Measurements from ENCODE around the gene DNAH9.

DNAH9 gene

DNA sequence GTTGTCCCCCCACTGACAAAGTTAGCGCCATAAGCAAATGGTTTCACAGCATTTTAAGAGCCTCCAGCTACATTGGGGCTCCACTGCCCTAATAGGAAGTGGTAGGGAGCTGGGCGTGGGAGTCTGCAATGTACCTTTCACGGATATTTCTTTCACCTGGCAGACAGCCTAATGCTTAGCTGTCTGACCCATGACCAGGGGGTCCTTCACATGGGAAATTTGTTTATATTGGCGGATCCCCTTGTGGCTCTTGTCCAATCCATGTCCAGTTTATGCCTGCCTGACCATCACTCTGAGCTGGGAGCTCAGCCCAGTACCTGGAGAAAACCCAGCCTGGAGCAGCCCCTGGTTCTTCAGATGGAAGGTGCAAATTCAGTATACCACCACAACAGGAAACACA lies 254.0 kb downstream of the DNAH9 start:
- no peak for DNase-seq (ENCODE audit: low spot score)

DNA sequence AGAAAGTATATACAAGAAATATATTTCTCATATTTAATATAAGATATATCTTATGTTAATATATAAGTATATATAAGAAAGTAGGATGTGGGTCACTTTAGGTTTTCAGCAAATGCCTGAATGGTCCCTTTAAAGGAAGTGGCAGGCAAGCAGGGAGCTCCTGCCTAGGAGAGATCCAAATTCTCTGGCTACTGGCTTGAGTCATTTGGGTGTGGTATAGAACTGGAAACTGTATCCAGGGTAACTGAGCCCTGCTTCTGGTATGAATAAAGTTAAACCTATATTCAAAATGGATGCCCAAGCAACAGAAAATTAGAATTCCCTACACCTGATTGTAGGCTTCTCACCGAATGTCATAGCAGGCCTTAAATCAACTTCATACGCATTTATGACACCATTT lies 254.6 kb downstream of the DNAH9 start:
- DNase-seq (ENCODE audit: low spot score), result no peak

DNA sequence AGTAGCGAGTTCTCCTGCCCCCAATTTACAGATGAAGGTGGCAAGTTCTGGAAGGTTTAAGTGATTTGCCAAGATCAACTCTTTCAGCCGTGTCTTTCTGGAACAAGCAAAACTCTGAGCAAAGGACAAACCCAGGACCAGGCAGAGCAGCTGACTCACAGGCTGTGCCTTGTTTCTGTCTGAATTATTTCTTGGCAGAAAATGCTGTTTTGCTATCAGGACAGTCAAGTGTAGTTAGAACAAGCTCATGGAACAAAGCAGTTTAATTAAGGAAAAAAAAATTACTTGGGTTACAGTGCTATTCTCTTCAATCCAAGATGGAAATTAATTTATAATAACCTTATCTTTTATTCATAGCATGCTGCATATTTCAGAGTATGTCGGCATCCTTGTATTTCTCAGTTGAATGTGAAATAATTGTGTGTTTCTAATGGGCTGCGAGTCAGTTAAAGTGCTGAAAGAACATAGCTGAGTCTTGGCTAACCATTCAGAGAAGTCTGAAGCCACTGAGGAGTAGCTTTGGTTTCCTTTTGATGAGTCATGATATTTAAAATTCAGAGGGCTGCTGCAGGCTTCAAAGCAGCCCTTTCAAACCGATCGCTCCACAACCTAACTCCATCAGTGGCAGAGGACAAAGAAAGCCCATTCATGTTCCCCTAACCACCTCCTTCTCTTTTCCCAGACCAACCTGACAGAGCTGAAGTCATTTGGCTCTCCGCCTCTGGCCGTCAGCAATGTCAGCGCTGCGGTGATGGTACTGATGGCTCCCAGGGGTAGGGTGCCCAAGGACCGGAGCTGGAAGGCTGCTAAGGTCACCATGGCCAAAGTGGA lies 255.3 kb downstream of the DNAH9 start:
- no peak for DNase-seq (ENCODE audit: low spot score)

DNA sequence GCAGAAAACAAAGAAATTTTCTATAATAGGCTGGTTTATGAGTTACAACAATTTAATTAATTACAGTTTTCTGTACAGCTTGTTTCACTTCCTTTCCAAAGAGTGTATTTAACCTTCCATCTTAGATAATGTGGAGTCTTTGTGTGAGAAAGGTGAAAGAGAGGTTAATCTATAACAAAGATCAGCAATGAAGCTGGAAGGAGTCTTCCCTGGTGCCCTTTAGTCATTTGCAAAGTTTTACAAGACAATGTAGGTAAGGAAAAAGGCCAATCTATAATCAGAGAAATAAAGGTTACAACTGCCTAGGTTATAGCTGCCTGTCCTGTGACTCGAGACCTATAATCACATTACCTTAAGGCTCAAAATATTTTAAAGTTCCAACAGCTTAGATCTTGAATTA lies 257.0 kb downstream of the DNAH9 start:
- no peak for DNase-seq (ENCODE audit: low spot score)

DNA sequence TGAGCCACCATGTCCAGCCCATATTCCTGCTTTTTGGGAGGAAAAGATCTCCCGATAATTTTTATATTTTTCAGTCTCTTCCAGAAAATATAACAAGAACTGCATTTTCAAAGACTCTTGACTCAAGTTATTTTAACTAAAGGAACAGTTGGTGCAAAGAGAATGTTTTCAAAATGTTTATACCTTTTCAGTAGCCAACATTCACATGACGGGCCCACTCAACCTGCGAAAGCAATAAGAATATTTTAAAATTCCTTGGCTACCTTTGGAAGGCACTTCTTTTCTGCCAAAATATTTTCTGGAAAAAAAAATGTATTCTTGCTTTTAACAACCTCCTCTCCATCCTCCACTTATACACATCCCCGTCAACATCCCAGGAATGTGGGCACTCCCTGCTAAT lies 258.7 kb downstream of the DNAH9 start:
- no peak for DNase-seq (ENCODE audit: low spot score)

DNA sequence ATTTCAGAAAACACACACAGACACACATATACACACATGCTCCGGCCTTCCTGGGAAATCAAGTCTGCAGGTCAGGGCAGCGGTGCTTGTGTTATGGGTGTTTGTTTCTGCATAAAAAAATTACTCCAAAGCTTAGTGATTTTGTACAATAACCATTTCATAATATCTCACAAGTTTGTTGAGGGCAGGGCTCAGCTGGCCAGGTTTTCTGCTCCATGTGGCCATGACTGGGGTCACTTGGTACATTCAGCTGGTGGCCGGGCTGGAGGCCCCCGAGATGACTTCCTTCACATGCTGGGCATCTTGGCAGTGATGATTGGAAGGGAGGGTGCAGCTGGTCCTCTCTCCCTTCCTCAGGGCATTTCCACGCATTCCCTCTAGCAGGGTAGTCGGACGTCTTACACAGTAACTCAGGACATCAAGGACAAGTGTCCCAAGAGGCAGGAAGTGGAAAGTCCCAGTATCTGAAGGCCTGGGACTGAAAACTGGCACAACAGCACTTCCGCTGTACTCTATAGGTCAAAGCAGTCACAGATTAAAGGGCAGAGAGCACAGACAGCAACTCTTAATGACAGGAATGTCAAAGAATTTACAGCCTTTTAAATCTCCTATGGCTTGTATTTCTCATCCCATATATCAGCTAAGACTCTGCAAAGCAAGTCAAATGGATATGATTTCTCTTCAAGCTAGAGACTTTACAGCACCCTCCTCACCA lies 271.6 kb downstream of the DNAH9 start:
- no peak for DNase-seq (ENCODE audit: low spot score)

DNA sequence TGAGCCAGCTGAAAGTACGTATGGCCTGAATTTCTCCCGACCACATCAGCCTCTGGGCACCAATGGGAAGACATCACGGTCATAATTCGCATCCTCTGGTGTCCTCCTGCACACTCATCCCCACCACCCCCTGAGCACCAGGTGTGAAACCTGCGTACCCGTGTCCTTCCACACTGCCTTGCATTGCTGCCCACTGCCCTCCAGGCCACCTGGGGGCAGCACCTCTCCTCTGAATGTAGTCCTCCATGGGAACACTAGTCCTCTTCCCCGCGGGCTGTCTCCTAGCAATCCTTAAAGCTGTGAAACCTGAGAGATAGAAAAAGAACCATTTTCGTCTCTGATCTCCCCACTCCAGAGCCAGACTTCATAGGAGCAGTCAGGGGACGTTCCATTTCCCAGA lies 273.5 kb downstream of the DNAH9 start:
- DNase-seq (ENCODE audit: low spot score), result peak; percentile 9

DNA sequence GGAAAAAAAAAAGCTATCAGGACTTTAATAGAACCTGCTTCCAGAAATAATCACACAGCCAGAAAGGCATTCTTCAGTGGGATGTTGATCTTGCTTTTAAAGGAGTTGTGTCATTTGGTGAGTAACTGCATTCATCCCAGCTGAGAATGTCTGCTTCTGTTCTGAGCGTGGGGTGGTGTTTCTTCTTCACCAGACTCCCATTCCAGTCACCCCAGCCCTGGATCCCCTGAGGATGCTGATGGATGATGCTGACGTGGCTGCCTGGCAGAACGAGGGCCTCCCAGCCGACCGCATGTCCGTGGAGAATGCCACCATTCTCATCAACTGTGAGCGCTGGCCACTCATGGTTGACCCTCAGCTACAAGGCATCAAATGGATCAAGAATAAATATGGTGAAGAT lies 276.5 kb downstream of the DNAH9 start:
- DNase-seq (ENCODE audit: low spot score), result no peak

DNA sequence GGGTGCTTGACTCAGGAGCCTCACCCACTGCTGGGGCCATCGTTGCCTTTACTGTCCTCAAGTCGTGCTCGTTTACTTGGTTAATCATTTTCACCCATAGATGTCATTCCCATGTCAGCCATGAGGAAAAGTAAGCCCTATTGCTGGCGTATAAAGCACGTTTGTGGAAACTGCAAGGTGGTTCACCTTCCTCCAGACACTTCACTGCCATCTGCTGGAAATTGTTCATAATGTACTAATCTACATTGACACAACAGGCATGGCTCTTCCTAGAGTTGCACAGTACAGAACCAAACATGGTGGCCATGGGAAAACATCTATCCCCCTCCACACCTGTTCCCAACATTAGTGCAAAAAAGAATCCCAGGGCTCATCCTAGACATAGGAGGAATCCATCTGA lies 282.4 kb downstream of the DNAH9 start:
- DNase-seq (ENCODE audit: low spot score), result peak; percentile 15

DNA sequence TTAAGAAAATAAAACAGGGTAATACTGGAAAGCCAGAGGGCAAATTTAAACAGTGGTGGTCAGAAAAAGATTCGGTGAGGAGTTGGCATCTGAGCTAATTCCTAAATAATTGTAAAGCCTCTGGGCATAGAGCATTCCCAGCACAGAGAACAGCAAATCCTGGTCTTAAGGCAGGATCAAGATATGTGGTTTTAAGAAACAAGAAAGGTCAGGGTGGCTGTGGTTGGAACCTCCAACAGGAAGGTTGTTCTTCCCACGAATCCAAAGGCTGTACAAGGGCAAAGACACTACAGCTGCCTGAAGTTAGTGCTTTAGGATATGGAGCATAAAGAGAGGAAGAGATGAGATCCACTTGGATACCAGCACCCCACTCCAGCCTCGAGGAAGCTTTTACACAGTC lies 284.4 kb downstream of the DNAH9 start:
- no peak for DNase-seq (ENCODE audit: low spot score)

DNA sequence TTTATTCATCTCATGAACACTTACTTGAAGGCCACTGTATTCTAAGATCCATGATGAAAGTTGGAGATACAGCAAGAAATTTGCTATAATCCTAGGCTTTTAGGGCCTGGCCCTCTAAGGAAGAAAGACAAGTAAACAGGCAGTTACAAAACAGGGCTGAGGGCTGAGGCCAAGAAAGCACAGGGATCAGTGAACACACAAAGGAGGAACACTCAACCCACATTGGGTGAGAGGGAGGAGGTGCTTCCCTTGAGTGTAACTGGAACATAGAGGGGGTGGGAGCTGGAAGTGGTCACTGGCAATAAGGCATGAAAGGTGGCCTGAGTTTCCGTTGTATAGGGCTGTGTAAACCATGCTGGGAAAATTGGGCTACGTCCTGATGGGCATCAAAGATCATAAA lies 286.8 kb downstream of the DNAH9 start:
- DNase-seq (ENCODE audit: low spot score), result no peak

DNA sequence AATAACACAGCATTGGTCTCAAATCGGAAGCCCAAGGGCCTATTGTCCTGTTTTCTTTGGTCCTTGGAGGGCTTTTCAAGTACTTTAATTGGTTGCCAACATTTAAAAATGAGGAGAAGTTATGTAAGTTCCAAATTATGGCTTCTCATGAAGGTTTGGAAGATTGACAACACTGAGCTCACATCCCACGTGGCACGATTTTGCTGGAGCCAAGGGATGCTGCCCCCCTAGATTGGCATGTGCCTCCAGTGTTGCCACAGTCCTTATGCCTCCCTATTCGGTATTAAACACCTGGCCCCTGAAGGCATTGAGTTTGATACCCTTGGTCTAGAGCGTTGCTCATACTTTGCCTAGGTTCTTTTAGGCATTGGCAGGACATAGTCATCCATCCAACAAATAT lies 291.0 kb downstream of the DNAH9 start:
- DNase-seq (ENCODE audit: low spot score), result no peak

DNA sequence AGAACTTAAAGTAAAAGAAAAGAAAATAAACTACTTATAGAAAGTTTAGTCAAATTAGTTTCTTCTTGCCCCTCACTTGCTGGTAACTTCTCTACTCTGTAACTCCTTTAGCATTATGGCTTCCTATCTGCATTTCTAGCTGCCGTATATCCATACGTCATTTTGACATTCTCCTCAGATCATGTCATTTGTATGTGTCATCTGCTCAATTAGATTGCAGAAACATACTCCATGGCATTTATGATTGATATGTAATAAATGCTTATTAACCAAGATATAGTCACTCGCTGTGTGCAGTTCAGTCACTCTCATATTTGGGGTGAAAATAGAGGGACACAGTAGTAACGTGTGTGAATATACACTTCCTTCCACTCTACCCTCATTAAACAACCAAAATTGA lies 295.6 kb downstream of the DNAH9 start:
- no peak for DNase-seq (ENCODE audit: low spot score)

DNA sequence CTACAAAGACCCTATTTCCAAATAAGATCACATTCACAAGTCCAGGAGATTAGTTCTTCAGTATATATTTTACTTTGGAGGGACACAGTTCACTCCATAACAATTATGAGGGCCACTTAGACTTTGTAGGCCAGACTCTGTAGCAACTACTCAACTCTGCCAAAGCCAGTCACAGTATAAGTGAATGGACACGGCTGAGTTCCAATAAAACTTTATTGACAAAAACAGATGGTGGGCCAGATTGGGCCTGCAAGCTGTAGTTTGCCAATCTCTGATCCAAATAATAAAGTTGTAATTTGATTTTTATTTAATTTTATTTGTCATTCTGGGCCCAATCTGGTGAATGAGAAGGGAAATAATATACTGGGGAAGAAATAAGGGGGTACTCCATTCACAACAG lies 297.9 kb downstream of the DNAH9 start:
- no peak for DNase-seq (ENCODE audit: low spot score)

DNA sequence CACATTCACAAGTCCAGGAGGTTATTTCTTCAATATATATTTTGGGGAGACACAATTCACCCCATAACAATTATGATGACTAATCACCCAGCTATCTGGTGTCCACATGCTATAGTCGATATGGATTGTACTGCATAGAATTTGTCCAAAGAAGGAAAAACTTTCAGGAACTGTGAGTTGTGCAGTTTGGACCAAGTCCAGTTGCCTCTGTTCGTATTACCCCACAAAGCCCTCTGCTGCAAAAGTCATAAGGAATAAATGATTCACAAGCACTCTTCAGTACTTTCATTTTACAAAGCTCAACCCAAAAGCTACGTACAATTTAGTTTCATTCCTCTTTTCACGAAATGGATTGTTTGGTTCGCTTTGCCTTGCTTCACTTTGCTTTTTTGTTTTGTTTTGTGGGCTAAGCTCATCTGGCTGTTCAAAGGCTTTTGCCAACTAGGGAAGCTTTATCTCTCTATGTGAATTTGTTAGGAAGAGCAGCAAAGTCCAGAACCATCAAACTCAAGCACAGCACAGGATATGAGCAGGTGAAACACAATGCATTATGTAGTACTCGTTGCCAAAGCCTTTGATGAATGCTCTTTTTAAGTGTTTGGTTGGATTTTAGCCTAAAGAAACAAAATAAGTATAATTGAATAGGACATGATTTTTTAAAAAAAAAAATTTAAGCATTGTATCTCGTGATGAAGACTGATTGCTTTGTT lies 300.4 kb downstream of the DNAH9 start:
- no peak for DNase-seq (ENCODE audit: low spot score)

DNA sequence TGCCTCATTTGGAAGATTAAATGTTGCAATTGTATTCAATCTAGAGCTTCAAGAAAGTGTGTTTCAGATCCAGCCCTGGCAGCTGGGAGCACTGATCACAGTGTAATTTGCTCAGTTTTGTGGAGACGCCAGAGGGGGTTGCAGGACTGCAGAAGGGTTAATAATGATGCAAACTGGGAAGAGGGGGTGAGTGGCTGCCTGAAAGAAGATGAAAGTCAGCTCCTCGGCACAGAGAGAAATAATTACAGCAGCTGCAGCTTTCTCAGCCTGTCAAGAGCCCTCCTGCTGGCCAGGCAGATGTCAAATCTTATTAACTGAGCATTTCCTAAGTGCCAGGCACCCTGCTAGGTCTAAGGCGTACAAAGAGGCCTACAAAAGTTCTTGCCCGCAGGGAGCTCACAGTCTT lies 301.3 kb downstream of the DNAH9 start:
- DNase-seq (ENCODE audit: low spot score), result peak; percentile 36

DNA sequence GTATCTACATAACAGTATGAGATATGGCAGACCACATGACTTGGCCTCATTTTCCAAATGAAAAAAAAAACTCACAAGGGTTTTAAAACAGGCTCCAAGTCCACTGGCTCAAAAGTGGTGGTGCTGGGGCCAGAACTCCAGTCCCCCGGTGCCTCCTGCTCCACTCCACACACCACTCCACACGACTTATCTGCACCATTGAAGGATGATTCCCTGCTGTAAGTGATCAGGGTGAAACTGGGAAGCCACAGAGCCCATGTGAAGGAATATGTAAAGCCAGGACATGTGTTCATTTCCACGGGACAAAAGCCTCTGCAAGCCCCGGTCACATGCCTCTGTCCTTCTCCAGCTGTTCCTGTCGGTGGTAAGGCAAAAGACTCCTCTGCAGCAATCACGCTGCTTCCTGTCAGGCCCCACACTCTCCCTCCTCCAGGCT lies 301.8 kb downstream of the DNAH9 start:
- no peak for DNase-seq (ENCODE audit: low spot score)

DNA sequence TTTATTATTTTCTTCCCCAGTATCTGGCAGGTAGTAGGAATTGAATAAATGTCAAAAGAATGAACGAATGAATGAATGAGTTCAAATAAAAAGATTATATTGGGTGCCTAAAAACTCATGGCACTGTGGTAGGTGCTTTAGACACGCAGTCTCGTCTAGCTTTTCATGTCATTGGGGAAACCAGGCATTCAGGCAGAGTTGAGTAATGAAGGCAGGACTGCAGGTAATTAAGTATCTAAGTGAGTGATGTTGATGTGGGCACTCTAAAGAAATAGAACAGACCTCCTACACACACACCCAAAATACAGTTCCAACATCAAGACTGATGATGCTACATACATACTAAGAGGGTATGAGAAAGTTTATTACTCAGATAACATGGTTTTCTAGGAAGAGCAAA lies 302.4 kb downstream of the DNAH9 start:
- no peak for DNase-seq (ENCODE audit: low spot score)

DNA sequence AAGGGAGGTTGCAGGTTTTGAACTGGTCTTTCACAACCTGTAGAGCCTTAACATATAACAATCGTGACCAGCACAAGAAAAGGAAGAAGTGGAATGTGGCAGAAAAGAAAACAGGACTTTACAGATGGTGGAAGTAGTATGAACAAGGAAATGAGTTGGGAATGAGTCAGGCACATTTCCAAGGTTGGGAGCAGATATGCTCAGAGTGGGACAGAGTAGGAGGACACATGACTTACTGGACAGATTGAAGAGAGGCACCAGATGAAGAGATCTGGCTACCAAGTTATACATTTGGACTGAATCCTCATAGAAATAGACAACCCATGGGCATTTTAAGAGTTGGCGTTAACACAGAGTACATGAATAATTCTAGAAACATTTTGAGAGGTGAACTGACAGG lies 303.7 kb downstream of the DNAH9 start:
- DNase-seq (ENCODE audit: low spot score), result no peak

DNA sequence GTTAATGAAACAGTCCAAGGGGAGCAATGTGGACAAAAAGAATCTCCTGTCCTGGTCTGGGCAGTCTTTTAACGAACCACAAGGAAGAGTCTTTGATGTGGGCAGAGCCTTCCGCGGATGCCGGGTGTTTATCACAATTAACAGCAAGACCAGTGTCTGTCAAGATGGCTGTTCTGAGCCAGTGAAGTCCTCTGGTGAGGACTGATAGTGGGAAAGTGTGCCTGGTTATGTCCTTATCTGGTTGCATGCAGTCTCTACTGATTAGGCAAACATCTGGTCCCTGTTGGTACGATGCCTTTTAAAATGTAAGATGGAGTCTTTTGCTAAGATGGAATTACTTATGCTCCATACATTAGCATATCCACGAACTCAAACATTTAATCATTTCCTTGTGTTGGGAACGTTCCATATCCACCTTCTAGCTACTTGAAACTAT lies 310.5 kb downstream of the DNAH9 start:
- peak; percentile 79 for DNase-seq (ENCODE audit: low spot score)

DNA sequence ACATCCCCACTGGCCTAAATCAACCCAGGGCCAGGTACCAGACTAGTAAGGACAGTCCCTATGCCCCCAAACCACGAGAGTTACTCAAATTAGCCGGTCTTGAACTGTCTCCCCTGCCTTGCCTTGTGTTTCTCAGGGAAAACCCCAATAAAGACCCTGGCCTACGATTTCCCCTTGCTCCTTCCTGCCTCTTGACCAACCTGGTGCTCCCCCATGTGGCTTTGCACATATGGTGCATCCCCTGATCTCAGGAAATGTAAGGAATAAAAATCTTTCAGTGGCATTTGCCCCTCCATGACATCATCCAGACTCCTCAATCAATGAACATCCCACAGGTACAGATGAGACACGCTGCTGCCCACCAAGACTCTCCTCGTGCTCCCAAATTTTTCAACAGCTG lies 311.1 kb downstream of the DNAH9 start:
- DNase-seq (ENCODE audit: low spot score), result peak; percentile 37

DNA sequence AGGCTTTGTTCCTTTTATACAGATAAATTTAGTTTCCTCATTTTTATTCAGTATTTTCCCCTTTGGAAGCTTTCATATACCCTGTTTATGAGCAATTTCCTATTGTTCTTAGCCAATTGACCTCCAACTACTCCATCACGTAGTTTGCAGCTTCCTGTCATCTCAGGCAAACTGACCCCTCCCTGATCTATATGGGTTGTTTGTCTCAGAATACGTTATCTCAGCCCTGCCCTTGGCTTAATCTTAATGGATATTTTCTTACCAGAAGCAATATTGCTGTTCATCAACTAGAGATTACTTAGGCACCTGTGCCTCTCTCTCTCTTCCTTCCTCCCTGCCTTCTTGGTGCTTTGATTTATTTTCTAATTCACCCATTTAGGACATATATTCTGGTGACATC lies 317.8 kb downstream of the DNAH9 start:
- DNase-seq (ENCODE audit: low spot score), result no peak

DNA sequence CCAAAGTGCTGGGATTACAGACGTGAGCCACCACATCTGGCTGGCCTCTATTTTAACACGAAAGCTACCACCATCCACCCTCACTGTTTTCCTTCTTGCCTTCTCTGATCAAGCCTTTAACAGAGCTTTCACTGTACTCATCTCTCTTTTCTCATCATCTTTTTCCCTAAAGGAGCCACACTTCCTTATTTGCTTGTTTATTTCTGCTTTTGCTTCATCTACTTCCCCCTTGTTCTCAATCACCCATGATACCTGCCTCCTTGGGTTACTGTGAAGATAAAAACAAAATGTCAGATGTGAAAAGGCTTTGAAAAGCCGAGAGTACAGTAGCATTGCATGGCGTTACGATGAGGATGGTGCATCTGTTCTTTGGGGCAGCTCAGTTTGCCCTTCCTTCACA lies 319.1 kb downstream of the DNAH9 start:
- no peak for DNase-seq (ENCODE audit: low spot score)
